GM23338 (cell line): ENCODE results near the gene RAPGEF4. TPM values are rescaled to one million over a fixed set of nuclear protein-coding genes. Genes with fewer than 3 reads are reported as not detected.

Experiments used
- ATAC-seq: fragments of 200-7000 bp; cut with Tn5 transposase; 3 replicates; pipeline ENCODE4 v1.9.1; 2020
- DNase-seq: peaks from one replicate; pipeline ENCODE4 v3.0.0-alpha.2; 2015; ENCODE audit warnings: low spot score
- H2AFZ ChIP-seq: fragments of 200-600 bp; sonication (generic); 2 replicates; pipeline ENCODE4 v1.8.0; 2016; ENCODE audit warnings: antibody characterized with exemption, mild to moderate bottlenecking, moderate library complexity
- H3F3A ChIP-seq: fragments of 200-600 bp; sonication (generic); replicated peaks from 2 replicates; pipeline ENCODE4 v1.8.0; 2017; ENCODE audit warnings: antibody characterized with exemption, mixed run types, low read depth
- H3K27ac ChIP-seq: fragments of 200-600 bp; sonication (generic); 2 replicates; pipeline ENCODE4 v1.6.1; 2016; ENCODE audit warnings: low read depth
- H3K27me3 ChIP-seq: fragments of 200-600 bp; sonication (generic); 2 replicates; pipeline ENCODE4 v1.8.0; 2016; ENCODE audit warnings: mild to moderate bottlenecking, mixed run types, moderate library complexity; ENCODE audit not compliant: insufficient read depth
- H3K36me3 ChIP-seq: fragments of 200-600 bp; sonication (generic); 2 replicates; pipeline ENCODE4 v1.8.0; 2016; ENCODE audit warnings: mild to moderate bottlenecking; ENCODE audit not compliant: insufficient read depth
- H3K4me1 ChIP-seq: fragments of 200-600 bp; sonication (generic); 2 replicates; pipeline ENCODE4 v1.8.0; 2016; ENCODE audit warnings: mild to moderate bottlenecking, moderate library complexity; ENCODE audit not compliant: insufficient read depth
- H3K4me2 ChIP-seq: fragments of 200-600 bp; sonication (generic); 2 replicates; pipeline ENCODE4 v1.7.1; 2017; ENCODE audit warnings: mixed run types
- H3K4me3 ChIP-seq: fragments of 200-600 bp; sonication (generic); 2 replicates; pipeline ENCODE4 v1.6.1; 2016; ENCODE audit warnings: mixed run types
- H3K79me2 ChIP-seq: fragments of 200-600 bp; sonication (generic); replicated peaks from 2 replicates; pipeline ENCODE4 v1.8.0; 2017; ENCODE audit warnings: mild to moderate bottlenecking; ENCODE audit not compliant: insufficient read depth
- H3K9me2 ChIP-seq: fragments of 200-600 bp; sonication (generic); 2 replicates; pipeline ENCODE4 v1.8.0; 2017; ENCODE audit not compliant: insufficient read depth
- H4K20me1 ChIP-seq: fragments of 200-600 bp; sonication (generic); replicated peaks from 2 replicates; pipeline ENCODE4 v1.8.0; 2017; ENCODE audit warnings: mild to moderate bottlenecking; ENCODE audit not compliant: insufficient read depth
- H3K27ac Mint-ChIP-seq: 2 replicates; pipeline ENCODE4 v1.8.0; 2020; ENCODE audit warnings: inconsistent platforms, mild to moderate bottlenecking, moderate library complexity, mixed read lengths
- H3K27me3 Mint-ChIP-seq: 3 replicates; pipeline ENCODE4 v1.8.0; 2022; ENCODE audit warnings: low read depth, mild to moderate bottlenecking, moderate library complexity, mixed read lengths, inconsistent platforms; ENCODE audit not compliant: insufficient read depth, poor library complexity
- H3K36me3 Mint-ChIP-seq: 3 replicates; pipeline ENCODE4 v1.8.0; 2021; ENCODE audit warnings: low read depth, mild to moderate bottlenecking, inconsistent platforms, moderate library complexity, mixed read lengths
- H3K4me1 Mint-ChIP-seq: 3 replicates; pipeline ENCODE4 v1.8.0; 2020; ENCODE audit warnings: mild to moderate bottlenecking, inconsistent platforms, mixed read lengths
- H3K4me3 Mint-ChIP-seq: 3 replicates; pipeline ENCODE4 v1.8.0; 2021; ENCODE audit warnings: moderate library complexity, mild to moderate bottlenecking, inconsistent platforms, mixed read lengths
- H3K9me3 Mint-ChIP-seq: 3 replicates; pipeline ENCODE4 v1.8.0; 2020; ENCODE audit warnings: moderate library complexity, mild to moderate bottlenecking, inconsistent platforms, mixed read lengths
- CREB1 ChIP-seq: fragments of 250-450 bp; sonication (Bioruptor Pico); IDR thresholded peaks from 2 replicates; pipeline ENCODE4 v1.5.0; 2020; ENCODE audit warnings: low read depth, mild to moderate bottlenecking, moderate library complexity
- CTCF ChIP-seq, 2 experiments: fragments of 200-600 bp in 1 of 2; sonication (generic) in 1 of 2; conservative IDR thresholded peaks; 2 replicates each; pipeline versions ENCODE4 v1.5.1 to v1.6.1; 2016 to 2017; ENCODE audit warnings: antibody characterized with exemption in 2 of 2, low read depth in 2 of 2, mild to moderate bottlenecking in 2 of 2, moderate library complexity in 1 of 2
- EZH2 ChIP-seq: fragments of 200-600 bp; sonication (generic); IDR thresholded peaks from one replicate; pipeline ENCODE4 v1.8.0; 2017; ENCODE audit warnings: antibody characterized with exemption, mild to moderate bottlenecking, low read depth; ENCODE audit not compliant: unreplicated experiment
- POLR2AphosphoS5 ChIP-seq: IDR thresholded peaks from 2 replicates; pipeline ENCODE4 v1.6.1; 2016; ENCODE audit warnings: antibody characterized with exemption, low read depth
- REST ChIP-seq: IDR thresholded peaks from one replicate; pipeline ENCODE4 v1.6.1; 2018; ENCODE audit warnings: antibody characterized with exemption; ENCODE audit not compliant: unreplicated experiment
- STAT1 ChIP-seq: IDR thresholded peaks from one replicate; pipeline ENCODE4 v1.6.1; 2016; ENCODE audit warnings: antibody characterized with exemption; ENCODE audit not compliant: unreplicated experiment
- ZNF114 ChIP-seq: fragments of 250-450 bp; sonication (Bioruptor Pico); IDR thresholded peaks from 2 replicates; pipeline ENCODE4 v1.5.0; 2020; ENCODE audit warnings: mild to moderate bottlenecking, moderate library complexity
- ZNF331 ChIP-seq: fragments of 250-450 bp; sonication (Bioruptor Pico); IDR thresholded peaks from 2 replicates; pipeline ENCODE4 v1.5.0; 2020; ENCODE audit warnings: low read depth, mild to moderate bottlenecking, moderate library complexity
- ZNF462 ChIP-seq: fragments of 250-450 bp; sonication (Bioruptor Pico); IDR thresholded peaks from 2 replicates; pipeline ENCODE4 v1.5.0; 2020; ENCODE audit warnings: mild to moderate bottlenecking, moderate library complexity
- polyA plus RNA-seq: library from polyadenylated mRNA; unstranded; fragments of >200 nt; fragmentation: Nextera tagmentation; extraction: Ambion mirVana; gene quantifications from 2 replicates; pipeline ENCODE4 v1.2.1, GENCODE V29; 2016
- total RNA-seq: library from RNA; depleted of rRNA; stranded (reverse); fragments of >200 nt; shearing (Covaris generic); gene quantifications from 2 replicates; pipeline ENCODE4 v1.2.3, GENCODE V29; 2014

RAPGEF4 gene
- total and polyA plus RNA-seq, 2 experiments from 2014 or later = 1.7 to 4.7 TPM

GRCh38 chr2:173099804-173100203, 364.2 kb downstream of the RAPGEF4 start:
- DNase-seq (no peak), ATAC-seq (no peak)
- Histone ChIP-seq H3K36me3 (no peaks in the 10 kb centered on the region), H3K27ac (no peak overlapping the region), H3K27me3 (no peaks in the 10 kb centered on the region), H2AFZ (no peak overlapping the region), H3K79me2 (no peaks in the 10 kb centered on the region), H4K20me1 (no peaks in the 10 kb centered on the region), H3K4me1 (peaks cover 13% of the 10 kb centered on the region), H3K4me2 (no peak overlapping the region), H3K9me2 (no peaks in the 10 kb centered on the region), H3K4me3 (no peak overlapping the region), H3F3A (no peaks in the 10 kb centered on the region)
- Mint-ChIP-seq H3K4me3 (no peak overlapping the region), H3K36me3 (no peaks in the 10 kb centered on the region), H3K27me3 (no peaks in the 10 kb centered on the region), H3K9me3 (no peaks in the 10 kb centered on the region), H3K27ac (no peak overlapping the region), H3K4me1 (peaks cover 22% of the 10 kb centered on the region)
- TF ChIP-seq ZNF462 (CRISPR knock-in tag) (no peak), ZNF114 (CRISPR knock-in tag) (no peak), EZH2 (no peak), CREB1 (CRISPR knock-in tag) (no peak), STAT1 (no peak), POLR2AphosphoS5 (no peak), ZNF331 (CRISPR knock-in tag) (no peak)

GRCh38 chr2:173101687-173102086, 366.0 kb downstream of the RAPGEF4 start:
- Histone ChIP-seq H3K36me3 (no peaks in the 10 kb centered on the region), H3K4me3 (no peak overlapping the region), H3K4me1 (peaks cover 13% of the 10 kb centered on the region), H3K4me2 (no peak overlapping the region), H3K9me2 (no peaks in the 10 kb centered on the region), H3K27ac (no peak overlapping the region), H3K79me2 (no peaks in the 10 kb centered on the region), H3K27me3 (no peaks in the 10 kb centered on the region), H4K20me1 (no peaks in the 10 kb centered on the region), H2AFZ (no peak overlapping the region), H3F3A (no peaks in the 10 kb centered on the region)
- Mint-ChIP-seq H3K4me1 (peaks cover 24% of the 10 kb centered on the region), H3K27me3 (peaks cover 1% of the 10 kb centered on the region), H3K36me3 (no peaks in the 10 kb centered on the region), H3K9me3 (no peaks in the 10 kb centered on the region), H3K4me3 (no peak overlapping the region), H3K27ac (no peak overlapping the region)
- DNase-seq (no peak), ATAC-seq (no peak)
- TF ChIP-seq REST = no peak
- no peak for TF ChIP-seq CTCF (conservative IDR thresholded peaks at IDR 0.05; ENCODE audit: low read depth in 2 of 2)
- no peak for TF ChIP-seq POLR2AphosphoS5
